ENCODE data around the gene ARRB1.
"Not testable (repeated sequence)": the region's sequence is repeated elsewhere in the genome, so short reads cannot be mapped to it uniquely, and the experiment has no call there.

Gene ARRB1

GRCh38 chr11:75320643-75321042 is 30.8 kb downstream of the ARRB1 start:
- no peak for DNase-seq

DNA sequence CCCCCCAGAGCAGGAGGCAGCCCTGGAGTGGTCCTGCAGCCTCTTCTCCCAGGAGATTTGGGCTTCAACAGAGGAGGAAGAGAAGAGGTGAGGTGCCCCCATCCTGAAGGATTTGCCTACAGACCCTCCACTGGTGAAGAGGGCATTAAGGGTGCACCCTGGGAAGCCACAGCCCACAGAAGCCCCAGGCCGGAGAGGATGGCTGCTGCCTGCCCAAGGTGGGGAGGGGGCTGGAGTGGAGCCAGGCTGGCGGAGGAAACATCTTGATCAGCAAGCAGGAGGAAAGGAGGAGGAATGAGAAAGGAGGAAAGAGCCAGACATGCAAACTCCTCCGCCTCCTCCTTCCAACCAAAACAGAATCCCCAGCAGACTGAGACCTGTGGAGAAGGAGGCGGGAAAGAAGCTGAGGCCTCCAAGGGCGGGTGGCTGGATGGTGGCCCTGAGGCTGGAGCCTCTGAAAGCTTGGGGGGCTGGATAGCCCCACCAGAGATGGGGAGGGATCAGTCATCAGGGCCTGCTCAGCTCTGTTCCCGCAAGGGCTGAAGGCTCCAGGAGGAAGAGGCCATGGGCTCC is 31.3 kb downstream of the ARRB1 start:
- DNase-seq: no peak

DNA sequence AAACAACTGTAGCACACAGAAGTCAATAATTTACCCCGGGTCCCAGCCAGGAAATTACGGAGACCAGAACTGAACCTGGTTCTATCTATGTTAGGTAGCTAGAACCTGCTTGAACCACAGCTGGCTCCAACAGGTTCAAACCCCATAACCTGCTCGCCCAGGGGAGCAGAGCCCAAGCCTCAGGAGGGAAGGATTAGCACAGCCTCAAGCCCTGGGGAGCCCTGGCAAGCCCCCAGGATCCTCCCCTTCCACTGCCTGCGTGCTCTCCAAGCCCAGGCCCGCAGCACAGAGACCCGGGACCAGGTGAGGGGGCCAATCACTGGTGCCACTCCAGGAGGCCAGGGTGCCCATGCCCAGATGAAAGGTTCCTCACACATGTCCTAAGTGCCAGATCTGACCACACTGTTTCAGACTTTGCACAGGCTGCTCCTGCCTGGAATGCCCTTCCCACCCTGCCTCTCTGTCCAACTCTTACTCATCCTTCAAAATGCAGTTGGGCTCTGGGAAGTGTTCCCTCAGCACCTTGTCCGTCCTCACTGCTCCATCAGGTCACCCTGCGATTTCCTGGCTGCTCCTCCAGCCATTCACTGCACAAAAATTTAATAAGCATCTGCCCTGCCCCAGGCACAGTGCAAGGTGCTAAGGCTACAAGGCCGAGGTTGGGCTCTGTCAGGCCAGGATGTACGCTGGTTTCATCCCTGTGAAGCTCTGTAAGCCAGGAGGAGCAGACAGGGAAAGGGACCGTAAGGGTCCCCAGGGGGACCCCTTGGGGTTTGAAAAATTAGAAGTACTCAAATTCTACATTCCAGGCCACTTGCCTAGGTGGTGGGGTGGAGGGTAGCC is 32.2 kb downstream of the ARRB1 start:
- DNase-seq: no peak

GRCh38 chr11:75317446-75318122 is 33.9 kb downstream of the ARRB1 start:
- no peak for DNase-seq

- DNase-seq: no peak
Observed at GRCh38 chr11:75315439-75315805, 36.0 kb downstream of the ARRB1 start.

- no peak for DNase-seq
Observed at GRCh38 chr11:75314771-75315438, 36.6 kb downstream of the ARRB1 start.

- peak; percentile 67 for DNase-seq
Observed at GRCh38 chr11:75313513-75314272, 37.8 kb downstream of the ARRB1 start.

DNA sequence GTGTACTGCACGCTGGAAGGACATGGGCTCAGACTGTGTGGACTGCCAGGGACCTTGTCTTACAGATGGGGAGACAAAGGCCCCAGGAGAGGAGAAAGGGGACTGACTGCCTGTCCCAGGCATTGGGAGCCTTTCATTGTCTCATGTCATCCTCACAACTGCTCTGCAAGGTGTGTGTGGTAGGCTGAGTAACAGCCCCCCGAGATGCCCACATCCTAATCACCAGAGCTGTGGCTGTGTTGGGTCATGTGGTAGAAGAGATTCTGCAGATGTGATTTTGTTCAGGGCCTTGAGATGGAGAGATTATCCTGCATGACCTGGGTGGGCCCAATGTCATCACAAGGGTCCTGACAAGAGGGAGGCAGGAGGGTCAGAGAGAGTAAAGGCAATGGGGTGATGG is 39.1 kb downstream of the ARRB1 start:
- DNase-seq: no peak

DNA sequence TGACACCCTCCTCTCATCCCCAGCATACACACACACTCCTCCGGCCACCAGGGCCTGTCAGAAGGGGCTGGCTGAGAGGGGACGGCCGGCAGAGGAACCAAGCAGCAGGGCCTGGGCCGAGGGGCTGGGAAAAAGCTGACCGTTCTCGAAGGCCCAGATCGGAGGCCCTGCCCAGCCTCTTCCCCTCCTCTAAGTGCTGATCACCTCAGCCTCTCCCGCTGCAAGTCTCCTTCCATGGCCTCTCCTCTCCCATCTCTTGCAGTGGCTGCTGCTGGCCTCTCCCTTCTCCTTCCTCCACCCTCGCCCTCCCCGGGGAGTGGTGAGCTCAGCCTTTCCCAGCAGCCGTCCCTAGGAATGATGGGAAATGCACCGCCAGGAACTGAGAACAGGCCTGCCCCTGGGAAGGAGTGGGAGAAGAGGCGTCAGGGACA is 39.6 kb downstream of the ARRB1 start:
- DNase-seq: peak; percentile 89

GRCh38 chr11:75308986-75309385 is 42.5 kb downstream of the ARRB1 start:
- DNase-seq: no peak

DNA sequence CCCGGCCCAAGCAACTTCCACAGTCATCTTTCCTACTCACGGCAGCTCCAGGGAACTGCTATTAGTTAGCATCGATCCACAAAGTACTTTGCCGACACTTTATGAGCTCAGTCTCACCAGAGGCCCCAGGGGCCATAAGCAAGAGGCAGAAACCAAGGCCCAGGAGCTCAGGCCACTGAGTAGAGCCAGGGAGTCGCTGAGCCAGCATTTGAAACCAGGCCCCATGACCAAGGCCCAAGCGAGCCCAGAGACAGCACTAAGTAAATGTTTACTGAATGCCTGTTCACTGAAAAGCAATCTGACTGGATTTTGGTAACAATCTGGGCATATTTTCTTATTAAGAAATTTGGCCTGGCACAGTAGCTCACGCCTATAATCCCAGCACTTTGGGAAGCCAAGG is 43.3 kb downstream of the ARRB1 start:
- DNase-seq: no peak

GRCh38 chr11:75307058-75307457 is 44.4 kb downstream of the ARRB1 start:
- DNase-seq: no peak

DNA sequence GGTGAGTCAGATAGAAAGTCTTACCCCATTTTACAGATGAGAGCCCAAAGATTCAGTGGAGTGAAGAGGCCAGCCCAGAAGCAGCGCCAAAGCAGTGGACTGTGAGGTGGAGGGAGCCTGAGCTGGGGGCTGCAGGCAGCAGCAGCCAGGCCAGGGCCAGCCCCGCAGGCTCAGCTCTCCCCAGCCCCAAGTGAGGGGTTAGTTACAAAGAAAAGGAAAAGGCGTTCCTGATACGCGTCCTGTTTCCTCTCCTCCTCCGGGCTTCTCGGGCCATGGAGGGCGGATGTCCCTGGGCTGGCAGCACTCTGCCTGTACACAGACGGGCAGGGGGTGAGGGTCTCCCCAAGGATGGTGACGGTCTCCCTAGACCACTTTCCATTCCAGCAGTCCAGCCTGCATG is 44.9 kb downstream of the ARRB1 start:
- DNase-seq: no peak

DNA sequence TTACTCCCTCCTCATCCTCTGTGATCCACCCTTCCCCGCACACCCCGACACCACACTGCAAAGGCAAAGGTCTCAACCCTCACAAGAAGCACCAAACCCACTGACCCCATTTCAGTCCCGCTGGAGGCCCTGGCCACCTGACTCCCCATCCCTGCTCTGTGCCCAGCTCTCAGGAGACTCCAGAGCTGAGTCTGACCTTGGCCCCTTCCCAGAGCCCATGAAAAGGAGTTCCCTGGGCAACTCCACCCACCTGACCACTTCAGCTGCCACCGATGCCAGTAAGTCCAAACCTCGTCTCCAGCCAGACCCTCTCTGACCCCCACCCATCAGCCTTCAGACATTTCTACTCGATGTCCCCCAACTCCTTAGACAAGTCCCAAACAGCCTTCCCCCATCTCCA is 45.5 kb downstream of the ARRB1 start:
- DNase-seq: no peak

- no peak for DNase-seq
Observed at GRCh38 chr11:75305452-75305851, 46.0 kb downstream of the ARRB1 start.

- DNase-seq: not testable (repeated sequence)
Observed at GRCh38 chr11:75304941-75305340, 46.5 kb downstream of the ARRB1 start.

- DNase-seq: peak; percentile 10
Observed at GRCh38 chr11:75303544-75304224, 47.8 kb downstream of the ARRB1 start.

DNA sequence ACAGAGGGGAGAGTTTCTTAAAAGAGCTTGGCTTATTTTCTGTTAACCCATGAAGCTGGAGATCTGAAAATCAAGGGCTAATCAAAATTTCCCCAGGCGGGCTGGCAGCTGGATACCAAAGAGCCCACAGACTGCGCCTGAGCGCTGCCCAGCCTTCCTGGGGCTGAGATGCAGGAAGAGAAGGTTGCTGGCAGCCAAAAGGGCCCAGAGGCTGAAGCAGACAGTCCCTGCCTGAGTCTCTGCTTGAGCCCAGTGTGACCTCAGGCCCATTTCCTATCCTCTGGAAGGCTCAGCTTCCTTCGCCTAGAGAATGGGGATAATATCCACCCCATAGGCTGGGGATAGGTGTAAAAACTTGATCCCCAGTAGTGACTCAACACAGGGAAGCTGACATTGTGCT is 49.1 kb downstream of the ARRB1 start:
- no peak for DNase-seq

GRCh38 chr11:75301601-75302345 is 49.7 kb downstream of the ARRB1 start:
- DNase-seq: no peak

- no peak for DNase-seq
Observed at GRCh38 chr11:75301131-75301530, 50.3 kb downstream of the ARRB1 start.

DNA sequence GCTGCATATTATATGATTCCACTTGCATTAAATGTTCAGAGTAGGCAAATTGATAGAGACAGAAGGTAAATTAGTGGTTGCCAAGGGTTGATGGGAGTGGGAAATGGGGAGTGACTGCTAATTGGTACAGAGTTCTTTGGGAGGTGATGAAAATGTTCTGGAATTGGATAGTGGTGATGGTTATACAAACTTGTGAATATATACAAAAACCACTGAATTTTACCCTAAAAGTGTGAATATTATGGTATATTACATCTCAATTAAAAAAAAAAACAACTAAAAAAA is 52.5 kb downstream of the ARRB1 start:
- DNase-seq: no peak

Data from right hindlimb (tissue), 1 donor.